GM12864 (cell line): Measurements from ENCODE around the gene MT1G.
"Not testable (repeated sequence)": the region's sequence is repeated elsewhere in the genome, so short reads cannot be mapped to it uniquely, and the experiment has no call there.

Experiments
- DNase-seq: peaks from one replicate; pipeline ENCODE4 v3.0.0-alpha.2; 2011; ENCODE audit warnings: low read depth
- H3K4me3 ChIP-seq: 2 replicates; pipeline ENCODE4 v1.5.1; 2011; ENCODE audit warnings: mild to moderate bottlenecking, low read depth, low read length, control low read depth
- CTCF ChIP-seq: IDR thresholded peaks from 2 replicates; pipeline ENCODE4 v1.5.1; 2011; ENCODE audit warnings: low read depth, mild to moderate bottlenecking, moderate library complexity, low read length, control low read depth, inconsistent platforms; ENCODE audit errors: missing control alignments

The MT1G gene

GRCh38 chr16:56679078-56679730 is 11.3 kb upstream of the MT1G start:
- DNase-seq: no peak
- no peak for TF ChIP-seq CTCF
- no peak overlapping the region for H3K4me3 ChIP-seq

- no peak for TF ChIP-seq CTCF
- no peak for DNase-seq
- H3K4me3 ChIP-seq: no peak overlapping the region
Measured at GRCh38 chr16:56677474-56677873, 9.6 kb upstream of the MT1G start.

- DNase-seq: no peak
- no peak for TF ChIP-seq CTCF
- H3K4me3 ChIP-seq: peak overlapping the region; percentile 27
Measured at GRCh38 chr16:56675685-56676210, 7.9 kb upstream of the MT1G start.

- not testable (repeated sequence) for DNase-seq
Measured at GRCh38 chr16:56674570-56674969, 6.7 kb upstream of the MT1G start.

GRCh38 chr16:56673921-56674320 is 6.1 kb upstream of the MT1G start:
- peak; percentile 55 for TF ChIP-seq CTCF
- no peak overlapping the region for H3K4me3 ChIP-seq
- no peak for DNase-seq

More at GRCh38 chr16:56674570-56674969, 6.7 kb upstream of the MT1G start:
- not testable (repeated sequence) for H3K4me3 ChIP-seq

- no peak overlapping the region for H3K4me3 ChIP-seq
- DNase-seq: no peak
- no peak for TF ChIP-seq CTCF
Measured at GRCh38 chr16:56672761-56673536, 5.1 kb upstream of the MT1G start.

GRCh38 chr16:56672171-56672570 is 4.3 kb upstream of the MT1G start:
- not testable (repeated sequence) for H3K4me3 ChIP-seq, DNase-seq

GRCh38 chr16:56671691-56672090 is 3.8 kb upstream of the MT1G start:
- H3K4me3 ChIP-seq, DNase-seq: not testable (repeated sequence)
